Endodermal cell (in vitro differentiated cells): ENCODE data around the gene CTTN. TPM values are rescaled to one million over a fixed set of nuclear protein-coding genes. Genes with fewer than 3 reads are reported as not detected.

Experiments
- DNase-seq: peaks from one replicate; pipeline ENCODE4 v3.0.0-alpha.2; 2017
- H3K27ac ChIP-seq: 2 replicates; pipeline ENCODE4 v1.5.1; 2013; ENCODE audit warnings: mild to moderate bottlenecking, low read depth, low read length, moderate library complexity
- H3K27me3 ChIP-seq: 2 replicates; pipeline ENCODE4 v1.6.1; 2013; ENCODE audit warnings: mild to moderate bottlenecking, low read length, moderate library complexity; ENCODE audit not compliant: insufficient read depth, control insufficient read depth, poor library complexity, severe bottlenecking
- H3K36me3 ChIP-seq: 2 replicates; pipeline ENCODE4 v1.7.0; 2013; ENCODE audit warnings: mild to moderate bottlenecking, low read length, moderate library complexity; ENCODE audit not compliant: control insufficient read depth, insufficient read depth
- H3K4me1 ChIP-seq: one replicate; pipeline ENCODE4 v1.7.0; 2013; ENCODE audit warnings: low read length; ENCODE audit not compliant: control insufficient read depth, insufficient read depth
- H3K4me3 ChIP-seq: 2 replicates; pipeline ENCODE4 v1.5.1; 2013; ENCODE audit warnings: mild to moderate bottlenecking, low read length, moderate library complexity
- H3K9ac ChIP-seq: 2 replicates; pipeline ENCODE4 v1.6.1; 2013; ENCODE audit warnings: mild to moderate bottlenecking, low read length, moderate library complexity; ENCODE audit not compliant: poor library complexity, severe bottlenecking; ENCODE audit errors: extremely low read depth
- H3K9me3 ChIP-seq: 2 replicates; pipeline ENCODE4 v1.6.1; 2013; ENCODE audit warnings: mild to moderate bottlenecking, low read length, moderate library complexity; ENCODE audit not compliant: control insufficient read depth
- H3K27ac Mint-ChIP-seq: 2 replicates; pipeline ENCODE4 v1.8.0; 2020; ENCODE audit warnings: mixed read lengths
- H3K27me3 Mint-ChIP-seq: 2 replicates; pipeline ENCODE4 v1.8.0; 2021; ENCODE audit warnings: mild to moderate bottlenecking, mixed read lengths; ENCODE audit not compliant: insufficient read depth
- H3K36me3 Mint-ChIP-seq: 2 replicates; pipeline ENCODE4 v1.8.0; 2020; ENCODE audit warnings: low read depth, mixed read lengths
- H3K4me1 Mint-ChIP-seq: 2 replicates; pipeline ENCODE4 v1.8.0; 2020; ENCODE audit warnings: mixed read lengths
- H3K4me3 Mint-ChIP-seq: 2 replicates; pipeline ENCODE4 v1.8.0; 2020; ENCODE audit warnings: mild to moderate bottlenecking, moderate library complexity, mixed read lengths
- H3K9me3 Mint-ChIP-seq: 2 replicates; pipeline ENCODE4 v1.8.0; 2020; ENCODE audit warnings: mild to moderate bottlenecking, mixed read lengths
- CTCF ChIP-seq: fragments of 200-600 bp; sonication (generic); conservative IDR thresholded peaks from 2 replicates; pipeline ENCODE4 v1.5.0; 2021; ENCODE audit warnings: antibody characterized with exemption, mild to moderate bottlenecking
- WGBS, 2 experiments: methylation state at CpG; one replicate each; pipeline versions ENCODE4 v1.1.5 to v1.1.7; 2013; ENCODE audit warnings: missing lambda C conversion rate in 2 of 2, mixed read lengths in 1 of 2; ENCODE audit not compliant: insufficient coverage in 1 of 2, insufficient read length in 1 of 2; 5-methylcytosine and 5-hydroxymethylcytosine counted together
- total RNA-seq, 2 donors: library from RNA; stranded (reverse); fragmentation: NEBNext Ultra II Directional in 1 of 2; extraction: Animal tissue kit (Norgen Biotek cat#: 25700) in 1 of 2; gene quantifications; 2 replicates in 1 of 2; 3 replicates in 1 of 2; pipeline ENCODE4 v1.2.1, GENCODE V29; 2021

CTTN gene
- total RNA-seq, 2 donors from 2014 or later = 282 to 283 TPM

GRCh38 chr11:70463478-70464255 lies 65.3 kb downstream of the CTTN start:
- TF ChIP-seq CTCF = no peak
- H3K4me1 Mint-ChIP-seq = no peaks in the 10 kb centered on the region
- peaks cover 2% of the 10 kb centered on the region for H3K36me3 Mint-ChIP-seq
- H3K9me3 Mint-ChIP-seq = peaks cover 4% of the 10 kb centered on the region
- H3K9me3 ChIP-seq = no peaks in the 10 kb centered on the region
- H3K4me3 Mint-ChIP-seq = no peak overlapping the region
- WGBS, 2 experiments = 95 to 96% methylated on average over 35 to 61 of the region's 61 CpGs
- H3K9ac ChIP-seq = no peak overlapping the region
- peak; percentile 63 for DNase-seq
- H3K36me3 ChIP-seq = no peaks in the 10 kb centered on the region
- H3K4me1 ChIP-seq = no peaks in the 10 kb centered on the region
- no peaks in the 10 kb centered on the region for H3K27me3 ChIP-seq
- H3K27ac Mint-ChIP-seq = no peak overlapping the region
- peaks cover 6% of the 10 kb centered on the region for H3K27me3 Mint-ChIP-seq
- H3K4me3 ChIP-seq = no peak overlapping the region
- no peak overlapping the region for H3K27ac ChIP-seq

DNA sequence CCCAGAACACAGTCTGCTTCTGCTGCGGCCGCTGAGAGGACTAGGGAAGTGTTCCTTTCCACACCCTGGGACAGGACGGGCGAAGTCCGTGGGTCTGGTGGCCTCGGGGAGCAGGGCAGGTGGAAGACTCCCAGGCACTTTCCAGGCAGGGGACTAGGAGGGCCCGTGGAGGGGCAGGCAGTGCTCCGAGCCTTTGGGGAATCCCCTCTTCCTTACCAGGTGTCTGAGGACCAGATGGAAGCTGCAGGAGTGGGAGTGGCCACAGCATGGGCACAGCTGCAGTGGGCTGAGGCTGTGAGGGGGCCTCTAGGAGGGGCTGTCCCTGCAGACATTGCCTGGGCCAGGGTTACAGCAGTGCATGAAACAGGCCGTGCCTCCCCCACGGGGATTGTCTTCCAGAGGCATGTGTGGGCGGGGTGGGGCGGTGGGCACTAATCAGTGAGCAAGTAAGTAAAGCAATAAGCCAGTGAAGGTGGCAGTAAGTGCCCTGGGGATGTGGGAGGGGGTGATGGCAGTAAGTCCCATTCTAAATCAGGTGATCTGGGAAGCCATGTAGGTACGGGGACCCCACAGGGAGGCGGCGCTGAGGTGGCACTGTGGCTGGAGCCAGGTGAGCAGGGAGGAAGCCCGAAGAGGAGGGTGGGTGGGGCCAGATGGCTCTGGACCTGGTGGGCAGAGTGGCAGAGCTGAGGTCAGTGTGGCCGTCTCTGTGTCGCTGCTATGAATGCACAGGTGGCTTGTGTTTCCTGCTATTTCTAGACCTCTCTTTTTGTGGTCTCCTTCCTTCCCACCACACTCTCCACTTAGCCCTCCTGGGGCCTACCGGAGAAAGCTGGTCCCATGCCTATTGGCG lies 66.4 kb downstream of the CTTN start:
- Mint-ChIP-seq H3K27me3 (peaks cover 6% of the 10 kb centered on the region), H3K36me3 (peaks cover 2% of the 10 kb centered on the region), H3K4me3 (no peak overlapping the region), H3K9me3 (peaks cover 4% of the 10 kb centered on the region), H3K27ac (no peak overlapping the region), H3K4me1 (no peaks in the 10 kb centered on the region)
- H3K4me3 ChIP-seq = no peak overlapping the region
- no peaks in the 10 kb centered on the region for H3K27me3 ChIP-seq
- no peak overlapping the region for H3K9ac ChIP-seq
- no peak for TF ChIP-seq CTCF
- H3K36me3 ChIP-seq = no peaks in the 10 kb centered on the region
- peak; percentile 40 for DNase-seq
- H3K4me1 ChIP-seq = no peaks in the 10 kb centered on the region
- H3K27ac ChIP-seq = no peak overlapping the region
- H3K9me3 ChIP-seq = no peaks in the 10 kb centered on the region
- WGBS, 2 experiments = 86 to 90% methylated on average over 10 to 20 of the region's 20 CpGs

DNA sequence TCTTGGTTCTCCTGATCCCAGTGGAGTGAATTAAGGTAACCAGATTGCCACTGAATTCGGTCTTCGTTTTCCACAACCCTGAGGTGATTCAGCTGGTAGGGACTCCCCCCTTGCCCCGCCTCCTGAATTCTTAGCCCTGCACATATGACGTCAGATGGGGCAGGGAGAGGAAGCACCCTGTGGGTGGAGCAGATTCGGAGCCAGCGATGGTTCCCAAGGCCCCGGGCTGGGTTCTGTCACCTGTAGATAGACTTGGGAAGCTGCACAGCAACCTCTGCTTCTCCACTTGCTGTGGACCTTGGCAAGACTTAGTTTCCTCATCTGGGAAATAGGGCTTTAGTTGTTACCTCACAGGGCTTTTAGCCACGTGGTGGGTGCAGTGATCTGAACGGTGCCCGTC lies 67.8 kb downstream of the CTTN start:
- TF ChIP-seq CTCF = no peak
- Mint-ChIP-seq H3K27ac (no peak overlapping the region), H3K27me3 (peaks cover 6% of the 10 kb centered on the region), H3K4me1 (no peaks in the 10 kb centered on the region), H3K4me3 (no peak overlapping the region), H3K36me3 (peaks cover 2% of the 10 kb centered on the region), H3K9me3 (peaks cover 4% of the 10 kb centered on the region)
- Histone ChIP-seq H3K9me3 (no peaks in the 10 kb centered on the region), H3K27me3 (no peaks in the 10 kb centered on the region), H3K4me3 (no peak overlapping the region), H3K9ac (no peak overlapping the region), H3K27ac (no peak overlapping the region), H3K36me3 (no peaks in the 10 kb centered on the region), H3K4me1 (no peaks in the 10 kb centered on the region)
- 80 to 88% methylated on average over 10 of the region's 10 CpGs for WGBS, 2 experiments
- DNase-seq = peak; percentile 43
